Measurements from ENCODE around the gene MLXIPL.
A peak's percentile ranks its signal among the peaks of the same experiment; 100 is the strongest.
"Not testable (repeated sequence)": the region's sequence is repeated elsewhere in the genome, so short reads cannot be mapped to it uniquely, and the experiment has no call there.

Gene MLXIPL

DNA sequence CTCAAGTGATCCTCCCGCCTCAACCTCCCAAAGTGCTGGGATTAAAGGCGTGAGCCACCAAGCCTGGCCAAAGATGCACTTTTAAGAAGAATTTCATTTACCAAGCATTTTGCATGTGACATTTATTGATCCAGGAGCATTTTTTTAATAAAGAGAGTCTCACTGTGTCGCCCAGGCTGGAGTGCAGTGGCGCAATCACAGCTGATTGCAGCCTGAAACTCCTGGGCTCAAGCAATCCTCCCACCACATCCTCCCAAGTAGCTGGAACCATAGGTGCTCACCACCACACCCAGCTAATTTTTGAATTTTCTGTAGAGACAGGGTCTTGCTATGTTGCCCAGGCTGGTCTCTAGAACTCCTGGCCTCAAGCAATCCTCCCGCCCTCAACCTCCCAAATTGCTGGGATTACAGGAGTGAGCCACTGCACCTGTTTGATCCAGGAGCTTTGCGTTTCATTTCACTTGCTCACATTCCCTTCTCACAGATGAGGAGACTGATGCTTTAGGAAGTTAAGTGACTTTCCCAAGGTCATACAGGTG lies 41.6 kb downstream of the MLXIPL start:
- no peaks in the 10 kb centered on the region for H3K36me3 ChIP-seq (ENCODE audit: control insufficient read depth in 4 of 4, insufficient read depth in 4 of 4, low read length in 3 of 4)
- H3K4me3 ChIP-seq (ENCODE audit: control insufficient read depth in 1 of 7, extremely low read depth in 1 of 7, insufficient read depth in 4 of 7, low read depth in 2 of 7, low read length in 6 of 7): no peak overlapping the region
- H3K9me3 ChIP-seq (ENCODE audit: control extremely low read depth in 1 of 5, control insufficient read depth in 4 of 5, insufficient read depth in 2 of 5, low read depth in 1 of 5, low read length in 4 of 5): no peaks in the 10 kb centered on the region
- CTCF ChIA-PET: interaction anchor here (2.0 kb wide), 1 partner anchor 24 kb away, joined by 7 read pairs; no protein-coding TSS in a partner anchor
- H3K4me1 ChIP-seq (ENCODE audit: control extremely low read depth in 1 of 4, control insufficient read depth in 4 of 4, insufficient read depth in 4 of 4, low read length in 3 of 4): peaks cover 8 to 33% (median 19%) of the 10 kb centered on the region in 4 experiments
- H3K27me3 ChIP-seq (replicated peaks in 2 of 5; ENCODE audit: control insufficient read depth in 4 of 5, insufficient read depth in 5 of 5, low read length in 4 of 5): peaks cover 0 to 2% (median 0%) of the 10 kb centered on the region in 5 experiments
- POLR2A ChIA-PET: no interaction called here
- no peak overlapping the region for H3K27ac ChIP-seq (ENCODE audit: insufficient read depth in 1 of 2, low read depth in 1 of 2, low read length in 2 of 2, poor library complexity in 1 of 2, severe bottlenecking in 2 of 2)
- DNase-seq: no peak
- 92% methylated on average over 4 of the region's 6 CpGs for WGBS (ENCODE audit: insufficient coverage)

DNA sequence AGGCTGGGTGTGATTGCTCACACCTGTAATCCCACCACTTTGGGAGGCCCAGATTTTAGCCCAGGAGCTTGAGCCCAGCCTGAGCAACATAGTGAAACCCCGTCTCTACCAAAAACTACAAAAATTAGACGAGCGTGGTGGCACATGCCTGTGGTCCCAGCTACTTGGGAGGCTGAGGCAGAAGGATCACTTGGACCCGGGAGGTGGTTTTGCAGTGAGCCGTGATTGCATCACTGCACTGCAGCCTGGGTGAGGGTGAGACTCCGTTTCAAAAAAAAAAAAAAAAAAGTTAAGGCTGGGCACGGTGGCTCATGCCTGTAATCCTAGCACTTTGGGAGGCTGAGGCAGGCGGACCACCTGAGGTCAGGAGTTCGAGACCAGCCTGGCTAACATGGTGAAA lies 43.3 kb downstream of the MLXIPL start:
- peaks cover 8 to 34% (median 28%) of the 10 kb centered on the region in 4 experiments for H3K4me1 ChIP-seq (ENCODE audit: control extremely low read depth in 1 of 4, control insufficient read depth in 4 of 4, insufficient read depth in 4 of 4, low read length in 3 of 4)
- CTCF ChIA-PET: interaction anchor here (1.2 kb wide), 1 partner anchor 26 kb away, joined by 3 read pairs; no protein-coding TSS in a partner anchor
- not testable (repeated sequence) for H3K9me3 ChIP-seq (ENCODE audit: control extremely low read depth in 1 of 5, control insufficient read depth in 4 of 5, insufficient read depth in 2 of 5, low read depth in 1 of 5, low read length in 4 of 5)

DNA sequence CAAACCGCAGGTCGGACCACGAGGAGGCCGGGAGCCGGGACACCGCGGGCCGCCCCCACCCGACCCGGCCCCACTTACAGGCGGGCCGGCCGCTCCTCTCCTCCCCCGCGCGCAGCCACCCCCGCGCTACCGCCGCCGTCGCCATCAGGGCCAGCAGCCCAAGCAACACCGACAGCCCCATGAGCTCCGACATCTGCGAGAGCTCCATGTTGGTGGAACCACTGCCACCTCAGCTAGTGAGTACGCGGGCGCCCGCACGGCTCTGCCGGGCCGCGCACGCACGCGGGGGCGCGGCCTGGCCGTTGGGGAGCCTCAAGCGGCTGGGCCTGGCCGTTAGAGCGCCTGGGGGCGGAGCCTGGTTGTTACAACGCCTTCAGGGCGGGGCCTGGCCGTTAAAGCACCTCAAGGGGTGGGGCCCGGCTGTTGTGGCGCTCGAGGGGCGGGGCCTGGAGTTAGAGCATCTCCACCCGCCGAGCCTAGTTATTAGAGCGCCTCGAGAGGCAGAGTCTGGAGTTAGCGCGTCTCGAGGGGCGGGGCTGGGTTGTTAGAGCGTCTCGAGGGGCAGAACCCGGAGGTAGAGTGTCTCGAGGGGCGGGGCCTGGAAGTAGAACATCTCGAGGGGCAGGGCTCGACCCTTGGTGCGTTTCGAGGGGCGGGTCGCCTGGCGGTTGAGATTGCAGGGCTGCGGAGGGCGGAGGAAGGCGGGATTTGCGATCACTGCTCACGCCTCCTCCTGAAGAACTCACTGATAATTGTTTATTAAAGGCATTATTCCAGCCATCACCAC lies 45.8 kb downstream of the MLXIPL start, which contains the start of gene TBL2:
Gene TBL2 (minus strand): TSS at position 238 of the 787 bp plus-strand sequence. CDS start 30 bp downstream, at position 208.
- DNase-seq: peak; percentile 98 to 99 (median 99)
- H3K4me3 ChIP-seq (ENCODE audit: control insufficient read depth in 1 of 7, extremely low read depth in 1 of 7, insufficient read depth in 4 of 7, low read depth in 2 of 7, low read length in 6 of 7): peak within 1 kb of the TSS; percentile 58 to 94 (median 86)
- no peaks in the 10 kb centered on the region for H3K27me3 ChIP-seq (replicated peaks in 2 of 5; ENCODE audit: control insufficient read depth in 4 of 5, insufficient read depth in 5 of 5, low read length in 4 of 5)
- POLR2A ChIA-PET: interaction anchor here (0.7 to 1.7 kb wide), 2 partner anchors 8 to 56 kb away, joined by 3 to 5 read pairs; partner anchors contain the start of gene BAZ1B
- H3K9me3 ChIP-seq (ENCODE audit: control extremely low read depth in 1 of 5, control insufficient read depth in 4 of 5, insufficient read depth in 2 of 5, low read depth in 1 of 5, low read length in 4 of 5): no peaks in the 10 kb centered on the region
- peaks cover 8 to 34% (median 28%) of the 10 kb centered on the region in 4 experiments for H3K4me1 ChIP-seq (ENCODE audit: control extremely low read depth in 1 of 4, control insufficient read depth in 4 of 4, insufficient read depth in 4 of 4, low read length in 3 of 4)
- H3K36me3 ChIP-seq (ENCODE audit: control insufficient read depth in 4 of 4, insufficient read depth in 4 of 4, low read length in 3 of 4): peaks cover 4 to 20% (median 14%) of the 10 kb centered on the region in 4 experiments
- H3K27ac ChIP-seq (ENCODE audit: insufficient read depth in 1 of 2, low read depth in 1 of 2, low read length in 2 of 2, poor library complexity in 1 of 2, severe bottlenecking in 2 of 2): peak within 1 kb of the TSS; percentile 64 to 91
- WGBS (ENCODE audit: insufficient coverage): under 1% methylated on average over 43 of the region's 75 CpGs
- CTCF ChIA-PET: interaction anchor here (0.7 to 1.8 kb wide), 4 partner anchors 11 to 20 kb away, joined by 3 to 8 read pairs (median 4); no protein-coding TSS in a partner anchor

More for the DNA sequence above, 43.3 kb downstream of the MLXIPL start:
- POLR2A ChIA-PET; DNase-seq; H3K27ac ChIP-seq (ENCODE audit: insufficient read depth in 1 of 2, low read depth in 1 of 2, low read length in 2 of 2, poor library complexity in 1 of 2, severe bottlenecking in 2 of 2); H3K4me3 ChIP-seq (ENCODE audit: control insufficient read depth in 1 of 7, extremely low read depth in 1 of 7, insufficient read depth in 4 of 7, low read depth in 2 of 7, low read length in 6 of 7); H3K36me3 ChIP-seq (ENCODE audit: control insufficient read depth in 4 of 4, insufficient read depth in 4 of 4, low read length in 3 of 4); H3K27me3 ChIP-seq (replicated peaks in 2 of 5; ENCODE audit: control insufficient read depth in 4 of 5, insufficient read depth in 5 of 5, low read length in 4 of 5): not testable (repeated sequence)
- WGBS (ENCODE audit: insufficient coverage): 89% methylated on average over 4 of the region's 9 CpGs

DNA sequence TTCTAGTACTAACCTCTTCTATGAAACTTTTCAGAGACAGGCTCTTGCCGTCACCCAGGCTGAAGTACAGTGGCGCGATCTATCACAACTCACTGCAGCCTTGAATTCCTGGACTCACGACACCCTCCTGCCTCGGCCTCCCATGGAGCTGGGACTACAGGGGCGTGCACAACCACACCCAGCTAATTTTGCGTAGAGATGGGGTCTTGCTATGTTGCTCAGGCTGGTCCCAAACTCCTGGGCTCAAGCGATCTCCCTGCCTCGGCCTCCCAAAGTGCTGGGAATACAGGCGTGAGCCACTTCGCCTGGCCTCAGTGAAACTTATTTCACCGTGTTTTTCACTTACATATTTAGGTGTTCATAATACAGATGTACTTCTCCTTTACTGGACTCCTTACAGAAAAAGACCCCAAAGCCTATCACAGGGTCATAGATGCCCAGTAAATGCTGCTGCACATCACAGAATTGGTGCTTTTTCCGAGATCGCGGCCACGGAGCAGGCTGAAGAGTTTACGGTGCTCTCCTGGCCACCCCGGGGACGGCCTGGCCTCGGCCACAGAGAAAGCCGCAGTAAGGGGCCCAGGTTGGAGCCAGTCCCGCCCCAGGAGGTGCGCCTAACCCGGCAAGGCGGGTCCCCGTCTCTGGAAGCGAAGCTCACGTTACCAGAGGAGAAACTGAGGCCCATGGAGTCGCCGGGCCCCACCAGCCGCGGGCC lies 46.5 kb downstream of the MLXIPL start:
- Histone ChIP-seq H3K27ac (ENCODE audit: insufficient read depth in 1 of 2, low read depth in 1 of 2, low read length in 2 of 2, poor library complexity in 1 of 2, severe bottlenecking in 2 of 2) (peak overlapping the region; percentile 64 to 91), H3K27me3 (replicated peaks in 2 of 5; ENCODE audit: control insufficient read depth in 4 of 5, insufficient read depth in 5 of 5, low read length in 4 of 5) (no peaks in the 10 kb centered on the region), H3K4me3 (ENCODE audit: control insufficient read depth in 1 of 7, extremely low read depth in 1 of 7, insufficient read depth in 4 of 7, low read depth in 2 of 7, low read length in 6 of 7) (peak overlapping the region; percentile 47 to 94 (median 86)), H3K36me3 (ENCODE audit: control insufficient read depth in 4 of 4, insufficient read depth in 4 of 4, low read length in 3 of 4) (peaks cover 8 to 28% (median 22%) of the 10 kb centered on the region in 4 experiments), H3K9me3 (ENCODE audit: control extremely low read depth in 1 of 5, control insufficient read depth in 4 of 5, insufficient read depth in 2 of 5, low read depth in 1 of 5, low read length in 4 of 5) (no peaks in the 10 kb centered on the region), H3K4me1 (ENCODE audit: control extremely low read depth in 1 of 4, control insufficient read depth in 4 of 4, insufficient read depth in 4 of 4, low read length in 3 of 4) (peaks cover 8 to 34% (median 28%) of the 10 kb centered on the region in 4 experiments)
- 16% methylated on average over 30 of the region's 32 CpGs for WGBS (ENCODE audit: insufficient coverage)
- peak in 1 of 3 donors; percentile 15 for DNase-seq
- ChIA-PET CTCF (interaction anchor here (0.6 to 1.8 kb wide), 5 partner anchors 10 to 53 kb away, joined by 3 to 8 read pairs (median 4); no protein-coding TSS in a partner anchor), POLR2A (interaction anchor here (0.7 to 1.7 kb wide), 3 partner anchors 9 to 55 kb away, joined by 3 to 5 read pairs (median 4); partner anchors contain the start of gene BAZ1B)

DNA sequence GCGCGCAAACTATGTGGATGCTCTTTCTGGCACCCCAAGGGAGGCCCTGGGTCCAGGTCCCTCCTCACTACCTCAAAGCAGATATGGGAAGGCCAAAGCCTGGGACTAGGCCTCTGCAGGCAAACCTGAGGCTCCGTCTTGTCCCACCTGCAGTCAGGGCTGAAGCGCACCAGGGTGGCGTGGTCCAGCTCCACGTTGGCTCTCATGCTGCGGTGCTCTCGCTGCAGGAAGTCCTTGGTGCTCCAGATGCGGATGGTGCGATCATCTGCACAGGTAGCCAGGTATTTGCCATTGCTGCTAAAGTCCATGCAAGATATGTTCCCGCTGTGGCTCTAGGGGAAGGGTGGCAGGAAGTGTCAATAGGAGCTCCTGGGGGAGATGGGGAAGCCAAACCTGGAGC lies 50.5 kb downstream of the MLXIPL start:
- Histone ChIP-seq H3K27me3 (replicated peaks in 2 of 5; ENCODE audit: control insufficient read depth in 4 of 5, insufficient read depth in 5 of 5, low read length in 4 of 5) (no peaks in the 10 kb centered on the region), H3K9me3 (ENCODE audit: control extremely low read depth in 1 of 5, control insufficient read depth in 4 of 5, insufficient read depth in 2 of 5, low read depth in 1 of 5, low read length in 4 of 5) (no peaks in the 10 kb centered on the region), H3K27ac (ENCODE audit: insufficient read depth in 1 of 2, low read depth in 1 of 2, low read length in 2 of 2, poor library complexity in 1 of 2, severe bottlenecking in 2 of 2) (no peak overlapping the region), H3K4me3 (ENCODE audit: control insufficient read depth in 1 of 7, extremely low read depth in 1 of 7, insufficient read depth in 4 of 7, low read depth in 2 of 7, low read length in 6 of 7) (no peak overlapping the region), H3K36me3 (ENCODE audit: control insufficient read depth in 4 of 4, insufficient read depth in 4 of 4, low read length in 3 of 4) (peaks cover 16 to 62% (median 50%) of the 10 kb centered on the region in 4 experiments), H3K4me1 (ENCODE audit: control extremely low read depth in 1 of 4, control insufficient read depth in 4 of 4, insufficient read depth in 4 of 4, low read length in 3 of 4) (peaks cover 0 to 15% (median 10%) of the 10 kb centered on the region in 4 experiments)
- CTCF ChIA-PET: no interaction called here
- POLR2A ChIA-PET: interaction anchor here (1.2 kb wide), 1 partner anchor 8 kb away, joined by 3 read pairs; no protein-coding TSS in a partner anchor
- DNase-seq: no peak
- 96% methylated on average over 9 of the region's 11 CpGs for WGBS (ENCODE audit: insufficient coverage)

DNA sequence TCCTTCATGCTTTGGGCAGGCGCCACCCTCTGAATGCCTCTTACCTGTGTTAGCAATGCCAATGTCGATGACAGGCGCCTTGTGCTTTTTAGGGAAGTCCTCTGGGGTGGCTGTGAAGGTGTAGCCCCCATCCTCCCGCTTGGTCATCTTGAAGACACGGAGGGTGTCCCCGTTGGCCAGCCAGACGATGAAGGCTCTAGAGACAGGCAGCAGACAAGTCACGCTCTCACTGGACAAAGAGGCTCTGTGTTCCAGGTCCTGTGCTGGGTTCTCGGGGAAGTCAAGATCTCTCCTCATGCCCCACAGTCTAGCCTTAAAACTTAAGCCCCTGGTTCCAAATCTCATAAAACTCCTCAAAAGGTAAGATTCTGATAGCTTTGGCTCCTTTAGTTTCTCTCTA lies 51.0 kb downstream of the MLXIPL start:
- H3K36me3 ChIP-seq (ENCODE audit: control insufficient read depth in 4 of 4, insufficient read depth in 4 of 4, low read length in 3 of 4): peaks cover 16 to 64% (median 50%) of the 10 kb centered on the region in 4 experiments
- 95% methylated on average over 9 of the region's 9 CpGs for WGBS (ENCODE audit: insufficient coverage)
- ChIA-PET POLR2A (interaction anchor here (1.2 kb wide), 1 partner anchor 8 kb away, joined by 3 read pairs; no protein-coding TSS in a partner anchor), CTCF (no interaction called here)
- H3K27ac ChIP-seq (ENCODE audit: insufficient read depth in 1 of 2, low read depth in 1 of 2, low read length in 2 of 2, poor library complexity in 1 of 2, severe bottlenecking in 2 of 2): no peak overlapping the region
- peaks cover 0 to 15% (median 10%) of the 10 kb centered on the region in 4 experiments for H3K4me1 ChIP-seq (ENCODE audit: control extremely low read depth in 1 of 4, control insufficient read depth in 4 of 4, insufficient read depth in 4 of 4, low read length in 3 of 4)
- no peak overlapping the region for H3K4me3 ChIP-seq (ENCODE audit: control insufficient read depth in 1 of 7, extremely low read depth in 1 of 7, insufficient read depth in 4 of 7, low read depth in 2 of 7, low read length in 6 of 7)
- H3K9me3 ChIP-seq (ENCODE audit: control extremely low read depth in 1 of 5, control insufficient read depth in 4 of 5, insufficient read depth in 2 of 5, low read depth in 1 of 5, low read length in 4 of 5): no peaks in the 10 kb centered on the region
- no peaks in the 10 kb centered on the region for H3K27me3 ChIP-seq (replicated peaks in 2 of 5; ENCODE audit: control insufficient read depth in 4 of 5, insufficient read depth in 5 of 5, low read length in 4 of 5)
- DNase-seq: no peak

Data from common myeloid progenitor, CD34-positive (primary cell).